ENCODE results near the gene SUN3. TPM values are rescaled to one million over a fixed set of nuclear protein-coding genes. Genes with fewer than 3 reads are reported as not detected.
"Not testable (repeated sequence)": the region's sequence is repeated elsewhere in the genome, so short reads cannot be mapped to it uniquely, and the experiment has no call there.

The SUN3 gene
- total and polyA plus RNA-seq, 2 experiments from 2014 or later = not detected

GRCh38 chr7:47991741-47992311, 37.1 kb downstream of the SUN3 start:
- H3K4me1 ChIP-seq (ENCODE audit: insufficient read depth) = peaks cover 6% of the 10 kb centered on the region; the same call in 1 of the 2 replicates
- H3K9me2 ChIP-seq (ENCODE audit: insufficient read depth) = no peaks in the 10 kb centered on the region
- H3K9me3 ChIP-seq (ENCODE audit: low read depth) = no peaks in the 10 kb centered on the region
- peak overlapping the region; percentile 97 for H2AFZ ChIP-seq
- H3K9ac ChIP-seq = peak overlapping the region; percentile 50
- WGBS, 2 experiments (ENCODE audit: low coverage in 1 of 2, low lambda C conversion rate in 2 of 2, missing lambda C conversion rate in 2 of 2) = 2 to 3% methylated on average over 24 to 26 of the region's 26 CpGs
- TF ChIP-seq EZH2phosphoT487 (IDR thresholded peaks at IDR 0.05; ENCODE audit: insufficient read depth, low read depth) (no peak), EZH2 (IDR thresholded peaks at IDR 0.05; ENCODE audit: insufficient read depth, poor library complexity, severe bottlenecking) (no peak)
- H4K20me1 ChIP-seq (ENCODE audit: insufficient read depth) = no peaks in the 10 kb centered on the region
- H3F3A ChIP-seq (ENCODE audit: insufficient read depth) = peaks cover 5% of the 10 kb centered on the region; the same call in 1 of the 2 replicates
- no peaks in the 10 kb centered on the region for H3K27me3 ChIP-seq (replicated peaks; ENCODE audit: insufficient read depth)
- peak overlapping the region; percentile 86 for H3K4me2 ChIP-seq (ENCODE audit: unreplicated experiment)
- DNase-seq = peak; percentile 84
- no peaks in the 10 kb centered on the region for H3K79me2 ChIP-seq (ENCODE audit: insufficient read depth)
- in situ Hi-C loops (cut with MboI) = loop anchor here (5.0 kb wide), 1 partner anchor 120 kb away; no protein-coding TSS in a partner anchor
- peak overlapping the region; percentile 75 for H3K4me3 ChIP-seq
- H3K27ac ChIP-seq = peak overlapping the region; percentile 23; the same call in 1 of the 2 replicates
- H3K36me3 ChIP-seq (ENCODE audit: low read depth) = no peaks in the 10 kb centered on the region

- Histone ChIP-seq H3K4me1 (ENCODE audit: insufficient read depth) (peaks cover 6% of the 10 kb centered on the region; the same call in 1 of the 2 replicates), H3K9ac (0 out of 2 replicates have a peak overlapping the region, but pooled peaks have one; percentile 23), H3K9me3 (ENCODE audit: low read depth) (no peaks in the 10 kb centered on the region), H3K9me2 (ENCODE audit: insufficient read depth) (no peaks in the 10 kb centered on the region), H2AFZ (peak overlapping the region; percentile 97), H3K4me2 (ENCODE audit: unreplicated experiment) (peak overlapping the region; percentile 86), H3K79me2 (ENCODE audit: insufficient read depth) (no peaks in the 10 kb centered on the region), H4K20me1 (ENCODE audit: insufficient read depth) (no peaks in the 10 kb centered on the region), H3K4me3 (peak overlapping the region; percentile 75), H3F3A (ENCODE audit: insufficient read depth) (peaks cover 5% of the 10 kb centered on the region; the same call in 1 of the 2 replicates), H3K27ac (no peak overlapping the region), H3K27me3 (replicated peaks; ENCODE audit: insufficient read depth) (no peaks in the 10 kb centered on the region), H3K36me3 (ENCODE audit: low read depth) (no peaks in the 10 kb centered on the region)
- WGBS, 2 experiments (ENCODE audit: low coverage in 1 of 2, low lambda C conversion rate in 2 of 2, missing lambda C conversion rate in 2 of 2) = 93 to 95% methylated on average over 1 of the region's 1 CpG
- no peak for TF ChIP-seq EZH2phosphoT487 (IDR thresholded peaks at IDR 0.05; ENCODE audit: insufficient read depth, low read depth)
- TF ChIP-seq EZH2 (IDR thresholded peaks at IDR 0.05; ENCODE audit: insufficient read depth, poor library complexity, severe bottlenecking) = no peak
- DNase-seq = no peak
- in situ Hi-C loops (cut with MboI) = loop anchor here (5.0 kb wide), 1 partner anchor 121 kb away; no protein-coding TSS in a partner anchor
These were observed 37.6 kb downstream of the SUN3 start for GRCh38 chr7:47991270-47991669.

- no peak for DNase-seq
- H3F3A ChIP-seq (ENCODE audit: insufficient read depth) = peaks cover 5% of the 10 kb centered on the region; the same call in 1 of the 2 replicates
- in situ Hi-C loops (cut with MboI) = loop anchor here (5.0 kb wide), 1 partner anchor 122 kb away; no protein-coding TSS in a partner anchor
- no peaks in the 10 kb centered on the region for H3K9me3 ChIP-seq (ENCODE audit: low read depth)
- H3K9me2 ChIP-seq (ENCODE audit: insufficient read depth) = no peaks in the 10 kb centered on the region
- no peaks in the 10 kb centered on the region for H3K79me2 ChIP-seq (ENCODE audit: insufficient read depth)
- H3K4me1 ChIP-seq (ENCODE audit: insufficient read depth) = peaks cover 6% of the 10 kb centered on the region; the same call in 1 of the 2 replicates
- no peaks in the 10 kb centered on the region for H4K20me1 ChIP-seq (ENCODE audit: insufficient read depth)
- 97% methylated on average over 5 of the region's 5 CpGs for WGBS, 2 experiments (ENCODE audit: low coverage in 1 of 2, low lambda C conversion rate in 2 of 2, missing lambda C conversion rate in 2 of 2)
- no peak overlapping the region for H3K4me2 ChIP-seq (ENCODE audit: unreplicated experiment)
- no peak for TF ChIP-seq EZH2phosphoT487 (IDR thresholded peaks at IDR 0.05; ENCODE audit: insufficient read depth, low read depth)
- no peak overlapping the region for H3K4me3 ChIP-seq
- no peaks in the 10 kb centered on the region for H3K36me3 ChIP-seq (ENCODE audit: low read depth)
- H3K27me3 ChIP-seq (replicated peaks; ENCODE audit: insufficient read depth) = no peaks in the 10 kb centered on the region
- H3K27ac ChIP-seq = no peak overlapping the region
- no peak overlapping the region for H3K9ac ChIP-seq
- H2AFZ ChIP-seq = no peak overlapping the region
These were observed 38.3 kb downstream of the SUN3 start for GRCh38 chr7:47990592-47990991.

GRCh38 chr7:47989607-47990400, 39.1 kb downstream of the SUN3 start:
- H3K9ac ChIP-seq; H3F3A ChIP-seq (ENCODE audit: insufficient read depth): not testable (repeated sequence)

More at GRCh38 chr7:47989607-47990400, 39.1 kb downstream of the SUN3 start:
- H4K20me1 ChIP-seq (ENCODE audit: insufficient read depth); H3K4me2 ChIP-seq (ENCODE audit: unreplicated experiment); H3K4me3 ChIP-seq; H3K4me1 ChIP-seq (ENCODE audit: insufficient read depth); H3K27ac ChIP-seq; H2AFZ ChIP-seq; H3K9me3 ChIP-seq (ENCODE audit: low read depth); H3K27me3 ChIP-seq (replicated peaks; ENCODE audit: insufficient read depth); H3K9me2 ChIP-seq (ENCODE audit: insufficient read depth); DNase-seq; H3K79me2 ChIP-seq (ENCODE audit: insufficient read depth); H3K36me3 ChIP-seq (ENCODE audit: low read depth): not testable (repeated sequence)
- WGBS, 2 experiments (ENCODE audit: low coverage in 1 of 2, low lambda C conversion rate in 2 of 2, missing lambda C conversion rate in 2 of 2) = 67 to 73% methylated on average over 10 of the region's 10 CpGs
- in situ Hi-C loops (cut with MboI) = loop anchor here (5.0 to 10.0 kb wide), 2 partner anchors 105 to 122 kb away; no protein-coding TSS in a partner anchor
